Ectodermal cell (in vitro differentiated cells): ENCODE results near the gene PHF14.

Experiments used
- H3K27ac ChIP-seq: 2 replicates; pipeline ENCODE4 v1.7.0; 2013; ENCODE audit warnings: mild to moderate bottlenecking, low read depth, low read length; ENCODE audit not compliant: insufficient read depth, poor library complexity, severe bottlenecking
- H3K27me3 ChIP-seq: 2 replicates; pipeline ENCODE4 v1.7.0; 2013; ENCODE audit warnings: mild to moderate bottlenecking, low read length; ENCODE audit not compliant: insufficient read depth, control insufficient read depth, poor library complexity, severe bottlenecking
- H3K36me3 ChIP-seq: one replicate; pipeline ENCODE4 v1.7.0; 2013; ENCODE audit warnings: low read length; ENCODE audit not compliant: control insufficient read depth, insufficient read depth
- H3K4me1 ChIP-seq: one replicate; pipeline ENCODE4 v1.7.0; 2013; ENCODE audit warnings: low read length; ENCODE audit not compliant: control insufficient read depth, insufficient read depth
- H3K4me3 ChIP-seq: 2 replicates; pipeline ENCODE4 v1.7.0; 2013; ENCODE audit warnings: low read depth, low read length, control low read depth; ENCODE audit not compliant: insufficient read depth
- H3K9me3 ChIP-seq: 2 replicates; pipeline ENCODE4 v1.7.0; 2013; ENCODE audit warnings: mild to moderate bottlenecking, low read length, moderate library complexity; ENCODE audit not compliant: control insufficient read depth
- WGBS, 2 experiments: methylation state at CpG; one replicate each; pipeline ENCODE4 v1.1.7; 2013; ENCODE audit warnings: missing lambda C conversion rate in 2 of 2; 5-methylcytosine and 5-hydroxymethylcytosine counted together

PHF14 gene

DNA sequence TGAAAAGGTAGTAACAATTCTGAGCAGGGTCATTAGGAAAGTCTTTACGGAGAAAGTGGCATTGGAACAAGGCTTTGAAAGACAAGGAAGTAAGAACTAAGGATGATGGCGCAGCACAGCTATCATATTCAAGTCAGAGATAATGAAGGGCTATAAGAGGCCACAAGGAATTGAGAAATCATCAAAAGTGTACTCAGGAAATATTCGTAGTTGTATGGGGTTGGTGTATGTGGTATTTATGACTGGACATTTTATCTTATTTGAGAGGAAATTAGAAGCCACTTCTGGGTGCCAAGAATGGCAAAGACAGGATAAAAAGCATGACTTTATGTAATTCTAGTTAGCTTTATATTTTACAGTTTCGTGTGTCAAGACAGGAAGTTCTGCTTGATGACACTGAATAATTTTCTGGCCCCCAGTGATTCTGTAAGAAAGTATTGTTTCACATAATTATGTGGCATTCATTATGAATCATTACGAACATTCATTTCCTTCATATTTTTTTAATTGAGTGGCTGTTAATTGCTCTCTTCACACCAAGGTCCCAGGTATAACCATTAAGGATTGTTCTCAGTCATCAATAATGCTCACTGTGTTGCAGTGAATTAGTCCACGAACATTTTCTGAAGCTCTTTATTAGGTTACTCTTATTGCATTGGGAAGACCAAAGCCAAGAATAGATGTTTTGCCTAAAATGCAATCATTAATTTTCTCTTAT, 244.3 kb downstream of the PHF14 start:
- Histone ChIP-seq H3K4me1 (no peaks in the 10 kb centered on the region), H3K27me3 (no peaks in the 10 kb centered on the region), H3K27ac (no peak overlapping the region), H3K9me3 (no peaks in the 10 kb centered on the region), H3K4me3 (no peak overlapping the region), H3K36me3 (no peaks in the 10 kb centered on the region)
- WGBS, 2 experiments, result 91 to 99% methylated on average over 6 of the region's 6 CpGs
